GM23338 (cell line): ENCODE measurements around the gene SLC25A41. TPM values are rescaled to one million over a fixed set of nuclear protein-coding genes. Genes with fewer than 3 reads are reported as not detected.

Experiments used
- ATAC-seq: fragments of 200-7000 bp; cut with Tn5 transposase; 3 replicates; pipeline ENCODE4 v1.9.1; 2020
- DNase-seq: peaks from one replicate; pipeline ENCODE4 v3.0.0-alpha.2; 2015; ENCODE audit warnings: low spot score
- H2AFZ ChIP-seq: fragments of 200-600 bp; sonication (generic); 2 replicates; pipeline ENCODE4 v1.8.0; 2016; ENCODE audit warnings: antibody characterized with exemption, mild to moderate bottlenecking, moderate library complexity
- H3F3A ChIP-seq: fragments of 200-600 bp; sonication (generic); replicated peaks from 2 replicates; pipeline ENCODE4 v1.8.0; 2017; ENCODE audit warnings: antibody characterized with exemption, mixed run types, low read depth
- H3K27ac ChIP-seq: fragments of 200-600 bp; sonication (generic); 2 replicates; pipeline ENCODE4 v1.6.1; 2016; ENCODE audit warnings: low read depth
- H3K27me3 ChIP-seq: fragments of 200-600 bp; sonication (generic); 2 replicates; pipeline ENCODE4 v1.8.0; 2016; ENCODE audit warnings: mild to moderate bottlenecking, mixed run types, moderate library complexity; ENCODE audit not compliant: insufficient read depth
- H3K36me3 ChIP-seq: fragments of 200-600 bp; sonication (generic); 2 replicates; pipeline ENCODE4 v1.8.0; 2016; ENCODE audit warnings: mild to moderate bottlenecking; ENCODE audit not compliant: insufficient read depth
- H3K4me1 ChIP-seq: fragments of 200-600 bp; sonication (generic); 2 replicates; pipeline ENCODE4 v1.8.0; 2016; ENCODE audit warnings: mild to moderate bottlenecking, moderate library complexity; ENCODE audit not compliant: insufficient read depth
- H3K4me2 ChIP-seq: fragments of 200-600 bp; sonication (generic); 2 replicates; pipeline ENCODE4 v1.7.1; 2017; ENCODE audit warnings: mixed run types
- H3K4me3 ChIP-seq: fragments of 200-600 bp; sonication (generic); 2 replicates; pipeline ENCODE4 v1.6.1; 2016; ENCODE audit warnings: mixed run types
- H3K79me2 ChIP-seq: fragments of 200-600 bp; sonication (generic); replicated peaks from 2 replicates; pipeline ENCODE4 v1.8.0; 2017; ENCODE audit warnings: mild to moderate bottlenecking; ENCODE audit not compliant: insufficient read depth
- H3K9me2 ChIP-seq: fragments of 200-600 bp; sonication (generic); 2 replicates; pipeline ENCODE4 v1.8.0; 2017; ENCODE audit not compliant: insufficient read depth
- H4K20me1 ChIP-seq: fragments of 200-600 bp; sonication (generic); replicated peaks from 2 replicates; pipeline ENCODE4 v1.8.0; 2017; ENCODE audit warnings: mild to moderate bottlenecking; ENCODE audit not compliant: insufficient read depth
- H3K27ac Mint-ChIP-seq: 2 replicates; pipeline ENCODE4 v1.8.0; 2020; ENCODE audit warnings: inconsistent platforms, mild to moderate bottlenecking, moderate library complexity, mixed read lengths
- H3K27me3 Mint-ChIP-seq: 3 replicates; pipeline ENCODE4 v1.8.0; 2022; ENCODE audit warnings: low read depth, mild to moderate bottlenecking, moderate library complexity, mixed read lengths, inconsistent platforms; ENCODE audit not compliant: insufficient read depth, poor library complexity
- H3K36me3 Mint-ChIP-seq: 3 replicates; pipeline ENCODE4 v1.8.0; 2021; ENCODE audit warnings: low read depth, mild to moderate bottlenecking, inconsistent platforms, moderate library complexity, mixed read lengths
- H3K4me1 Mint-ChIP-seq: 3 replicates; pipeline ENCODE4 v1.8.0; 2020; ENCODE audit warnings: mild to moderate bottlenecking, inconsistent platforms, mixed read lengths
- H3K4me3 Mint-ChIP-seq: 3 replicates; pipeline ENCODE4 v1.8.0; 2021; ENCODE audit warnings: moderate library complexity, mild to moderate bottlenecking, inconsistent platforms, mixed read lengths
- H3K9me3 Mint-ChIP-seq: 3 replicates; pipeline ENCODE4 v1.8.0; 2020; ENCODE audit warnings: moderate library complexity, mild to moderate bottlenecking, inconsistent platforms, mixed read lengths
- EZH2phosphoT487 ChIP-seq: fragments of 200-600 bp; sonication (generic); IDR thresholded peaks from one replicate; pipeline ENCODE4 v1.8.1; 2018; ENCODE audit warnings: antibody characterized with exemption; ENCODE audit not compliant: unreplicated experiment
- JUNB ChIP-seq: IDR thresholded peaks from one replicate; pipeline ENCODE4 v1.6.1; 2016; ENCODE audit warnings: antibody characterized with exemption; ENCODE audit not compliant: unreplicated experiment
- NANOG ChIP-seq: IDR thresholded peaks from 2 replicates; pipeline ENCODE4 v1.6.1; 2016; ENCODE audit warnings: antibody characterized with exemption, borderline replicate concordance
- STAT1 ChIP-seq: IDR thresholded peaks from one replicate; pipeline ENCODE4 v1.6.1; 2016; ENCODE audit warnings: antibody characterized with exemption; ENCODE audit not compliant: unreplicated experiment
- ZNF114 ChIP-seq: fragments of 250-450 bp; sonication (Bioruptor Pico); IDR thresholded peaks from 2 replicates; pipeline ENCODE4 v1.5.0; 2020; ENCODE audit warnings: mild to moderate bottlenecking, moderate library complexity
- polyA plus RNA-seq: library from polyadenylated mRNA; unstranded; fragments of >200 nt; fragmentation: Nextera tagmentation; extraction: Ambion mirVana; gene quantifications from 2 replicates; pipeline ENCODE4 v1.2.1, GENCODE V29; 2016
- total RNA-seq: library from RNA; depleted of rRNA; stranded (reverse); fragments of >200 nt; shearing (Covaris generic); gene quantifications from 2 replicates; pipeline ENCODE4 v1.2.3, GENCODE V29; 2014
- TF ChIP-seq, protein P1 (sequence below): fragments of 250-450 bp; sonication (Bioruptor Pico); IDR thresholded peaks from 2 replicates; pipeline ENCODE4 v1.5.0; 2020; ENCODE audit warnings: mild to moderate bottlenecking, moderate library complexity
- TF ChIP-seq, protein P2 (sequence below), 2 experiments: fragments of 200-600 bp in 1 of 2; sonication (generic) in 1 of 2; conservative IDR thresholded peaks; 2 replicates each; pipeline versions ENCODE4 v1.5.1 to v1.6.1; 2016 to 2017; ENCODE audit warnings: antibody characterized with exemption in 2 of 2, low read depth in 2 of 2, mild to moderate bottlenecking in 2 of 2, moderate library complexity in 1 of 2

SLC25A41 gene
- total and polyA plus RNA-seq, 2 experiments from 2014 or later: 0.24 to 0.35 TPM

- TF ChIP-seq, protein P1, sequence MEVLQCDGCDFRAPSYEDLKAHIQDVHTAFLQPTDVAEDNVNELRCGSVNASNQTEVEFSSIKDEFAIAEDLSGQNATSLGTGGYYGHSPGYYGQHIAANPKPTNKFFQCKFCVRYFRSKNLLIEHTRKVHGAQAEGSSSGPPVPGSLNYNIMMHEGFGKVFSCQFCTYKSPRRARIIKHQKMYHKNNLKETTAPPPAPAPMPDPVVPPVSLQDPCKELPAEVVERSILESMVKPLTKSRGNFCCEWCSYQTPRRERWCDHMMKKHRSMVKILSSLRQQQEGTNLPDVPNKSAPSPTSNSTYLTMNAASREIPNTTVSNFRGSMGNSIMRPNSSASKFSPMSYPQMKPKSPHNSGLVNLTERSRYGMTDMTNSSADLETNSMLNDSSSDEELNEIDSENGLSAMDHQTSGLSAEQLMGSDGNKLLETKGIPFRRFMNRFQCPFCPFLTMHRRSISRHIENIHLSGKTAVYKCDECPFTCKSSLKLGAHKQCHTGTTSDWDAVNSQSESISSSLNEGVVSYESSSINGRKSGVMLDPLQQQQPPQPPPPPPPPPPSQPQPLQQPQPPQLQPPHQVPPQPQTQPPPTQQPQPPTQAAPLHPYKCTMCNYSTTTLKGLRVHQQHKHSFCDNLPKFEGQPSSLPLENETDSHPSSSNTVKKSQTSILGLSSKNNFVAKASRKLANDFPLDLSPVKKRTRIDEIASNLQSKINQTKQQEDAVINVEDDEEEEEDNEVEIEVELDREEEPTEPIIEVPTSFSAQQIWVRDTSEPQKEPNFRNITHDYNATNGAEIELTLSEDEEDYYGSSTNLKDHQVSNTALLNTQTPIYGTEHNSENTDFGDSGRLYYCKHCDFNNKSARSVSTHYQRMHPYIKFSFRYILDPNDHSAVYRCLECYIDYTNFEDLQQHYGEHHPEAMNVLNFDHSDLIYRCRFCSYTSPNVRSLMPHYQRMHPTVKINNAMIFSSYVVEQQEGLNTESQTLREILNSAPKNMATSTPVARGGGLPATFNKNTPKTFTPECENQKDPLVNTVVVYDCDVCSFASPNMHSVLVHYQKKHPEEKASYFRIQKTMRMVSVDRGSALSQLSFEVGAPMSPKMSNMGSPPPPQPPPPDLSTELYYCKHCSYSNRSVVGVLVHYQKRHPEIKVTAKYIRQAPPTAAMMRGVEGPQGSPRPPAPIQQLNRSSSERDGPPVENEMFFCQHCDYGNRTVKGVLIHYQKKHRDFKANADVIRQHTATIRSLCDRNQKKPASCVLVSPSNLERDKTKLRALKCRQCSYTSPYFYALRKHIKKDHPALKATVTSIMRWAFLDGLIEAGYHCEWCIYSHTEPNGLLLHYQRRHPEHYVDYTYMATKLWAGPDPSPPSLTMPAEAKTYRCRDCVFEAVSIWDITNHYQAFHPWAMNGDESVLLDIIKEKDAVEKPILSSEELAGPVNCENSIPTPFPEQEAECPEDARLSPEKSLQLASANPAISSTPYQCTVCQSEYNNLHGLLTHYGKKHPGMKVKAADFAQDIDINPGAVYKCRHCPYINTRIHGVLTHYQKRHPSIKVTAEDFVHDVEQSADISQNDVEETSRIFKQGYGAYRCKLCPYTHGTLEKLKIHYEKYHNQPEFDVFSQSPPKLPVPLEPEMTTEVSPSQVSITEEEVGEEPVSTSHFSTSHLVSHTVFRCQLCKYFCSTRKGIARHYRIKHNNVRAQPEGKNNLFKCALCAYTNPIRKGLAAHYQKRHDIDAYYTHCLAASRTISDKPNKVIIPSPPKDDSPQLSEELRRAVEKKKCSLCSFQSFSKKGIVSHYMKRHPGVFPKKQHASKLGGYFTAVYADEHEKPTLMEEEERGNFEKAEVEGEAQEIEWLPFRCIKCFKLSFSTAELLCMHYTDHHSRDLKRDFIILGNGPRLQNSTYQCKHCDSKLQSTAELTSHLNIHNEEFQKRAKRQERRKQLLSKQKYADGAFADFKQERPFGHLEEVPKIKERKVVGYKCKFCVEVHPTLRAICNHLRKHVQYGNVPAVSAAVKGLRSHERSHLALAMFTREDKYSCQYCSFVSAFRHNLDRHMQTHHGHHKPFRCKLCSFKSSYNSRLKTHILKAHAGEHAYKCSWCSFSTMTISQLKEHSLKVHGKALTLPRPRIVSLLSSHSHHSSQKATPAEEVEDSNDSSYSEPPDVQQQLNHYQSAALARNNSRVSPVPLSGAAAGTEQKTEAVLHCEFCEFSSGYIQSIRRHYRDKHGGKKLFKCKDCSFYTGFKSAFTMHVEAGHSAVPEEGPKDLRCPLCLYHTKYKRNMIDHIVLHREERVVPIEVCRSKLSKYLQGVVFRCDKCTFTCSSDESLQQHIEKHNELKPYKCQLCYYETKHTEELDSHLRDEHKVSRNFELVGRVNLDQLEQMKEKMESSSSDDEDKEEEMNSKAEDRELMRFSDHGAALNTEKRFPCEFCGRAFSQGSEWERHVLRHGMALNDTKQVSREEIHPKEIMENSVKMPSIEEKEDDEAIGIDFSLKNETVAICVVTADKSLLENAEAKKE (CRISPR knock-in tag): no peak
- TF ChIP-seq ZNF114 (CRISPR knock-in tag): no peak
- no peak for TF ChIP-seq STAT1
- no peak for TF ChIP-seq NANOG
- TF ChIP-seq JUNB: no peak
Observed at GRCh38 chr19:6402837-6403608, 30.5 kb downstream of the SLC25A41 start (continued).

- no peaks in the 10 kb centered on the region for H3K27me3 ChIP-seq
- no peak for ATAC-seq
- H3F3A ChIP-seq: no peaks in the 10 kb centered on the region
- Mint-ChIP-seq H3K27ac (no peak overlapping the region), H3K36me3 (no peaks in the 10 kb centered on the region), H3K4me3 (no peak overlapping the region), H3K4me1 (no peaks in the 10 kb centered on the region; the same call in 2 of the 3 replicates), H3K27me3 (peaks cover 2% of the 10 kb centered on the region), H3K9me3 (no peaks in the 10 kb centered on the region; the same call in 2 of the 3 replicates)
- H2AFZ ChIP-seq: no peak overlapping the region
- DNase-seq: no peak
- no peaks in the 10 kb centered on the region for H3K4me1 ChIP-seq
- no peaks in the 10 kb centered on the region for H3K9me2 ChIP-seq
- no peaks in the 10 kb centered on the region for H3K36me3 ChIP-seq
- H3K4me3 ChIP-seq: no peak overlapping the region
- no peaks in the 10 kb centered on the region for H3K79me2 ChIP-seq
- H3K4me2 ChIP-seq: no peak overlapping the region
- no peaks in the 10 kb centered on the region for H4K20me1 ChIP-seq
- H3K27ac ChIP-seq: no peak overlapping the region
- TF ChIP-seq STAT1: no peak
- TF ChIP-seq, protein P2, sequence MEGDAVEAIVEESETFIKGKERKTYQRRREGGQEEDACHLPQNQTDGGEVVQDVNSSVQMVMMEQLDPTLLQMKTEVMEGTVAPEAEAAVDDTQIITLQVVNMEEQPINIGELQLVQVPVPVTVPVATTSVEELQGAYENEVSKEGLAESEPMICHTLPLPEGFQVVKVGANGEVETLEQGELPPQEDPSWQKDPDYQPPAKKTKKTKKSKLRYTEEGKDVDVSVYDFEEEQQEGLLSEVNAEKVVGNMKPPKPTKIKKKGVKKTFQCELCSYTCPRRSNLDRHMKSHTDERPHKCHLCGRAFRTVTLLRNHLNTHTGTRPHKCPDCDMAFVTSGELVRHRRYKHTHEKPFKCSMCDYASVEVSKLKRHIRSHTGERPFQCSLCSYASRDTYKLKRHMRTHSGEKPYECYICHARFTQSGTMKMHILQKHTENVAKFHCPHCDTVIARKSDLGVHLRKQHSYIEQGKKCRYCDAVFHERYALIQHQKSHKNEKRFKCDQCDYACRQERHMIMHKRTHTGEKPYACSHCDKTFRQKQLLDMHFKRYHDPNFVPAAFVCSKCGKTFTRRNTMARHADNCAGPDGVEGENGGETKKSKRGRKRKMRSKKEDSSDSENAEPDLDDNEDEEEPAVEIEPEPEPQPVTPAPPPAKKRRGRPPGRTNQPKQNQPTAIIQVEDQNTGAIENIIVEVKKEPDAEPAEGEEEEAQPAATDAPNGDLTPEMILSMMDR (conservative IDR thresholded peaks at IDR 0.05; ENCODE audit: low read depth in 2 of 2): no peak
- TF ChIP-seq EZH2phosphoT487: no peak
- no peak for TF ChIP-seq NANOG
- TF ChIP-seq, protein P1 (CRISPR knock-in tag): no peak
Observed at GRCh38 chr19:6402058-6402457, 31.5 kb downstream of the SLC25A41 start.
